Vagina (tissue), 2 donors: ENCODE results near the gene PAQR5.

ENCODE experiments used
- CTCF ChIP-seq, 3 experiments: fragments of 450-650 bp in 2 of 3; fragments of 200-600 bp in 1 of 3; sonication (generic) in 1 of 3; IDR thresholded peaks; one replicate each; pipeline ENCODE4 v1.5.1; 2017 to 2019; ENCODE audit warnings: antibody characterized with exemption in 3 of 3, mild to moderate bottlenecking in 2 of 3, moderate library complexity in 2 of 3
- POLR2A ChIP-seq, 2 donors: fragments of 450-650 bp; IDR thresholded peaks; one replicate each; pipeline ENCODE4 v1.6.1; 2017; ENCODE audit warnings: antibody characterized with exemption in 2 of 2, mild to moderate bottlenecking in 2 of 2, moderate library complexity in 2 of 2

GRCh38 chr15:69288531-69289341, 10.0 kb upstream of the PAQR5 start:
- TF ChIP-seq CTCF (IDR thresholded peaks at IDR 0.05) (no peak), POLR2A (IDR thresholded peaks at IDR 0.05) (no peak)
